GM21390 (cell line): ENCODE measurements around the gene ADCK2.
"Not testable (repeated sequence)": the region's sequence is repeated elsewhere in the genome, so short reads cannot be mapped to it uniquely, and the experiment has no call there.

ENCODE experiments used
- ATAC-seq: cut with Tn5 transposase; IDR thresholded peaks from one replicate; pipeline ENCODE4 v1.9.1; 2021; ENCODE audit not compliant: unreplicated experiment

The ADCK2 gene, protein sequence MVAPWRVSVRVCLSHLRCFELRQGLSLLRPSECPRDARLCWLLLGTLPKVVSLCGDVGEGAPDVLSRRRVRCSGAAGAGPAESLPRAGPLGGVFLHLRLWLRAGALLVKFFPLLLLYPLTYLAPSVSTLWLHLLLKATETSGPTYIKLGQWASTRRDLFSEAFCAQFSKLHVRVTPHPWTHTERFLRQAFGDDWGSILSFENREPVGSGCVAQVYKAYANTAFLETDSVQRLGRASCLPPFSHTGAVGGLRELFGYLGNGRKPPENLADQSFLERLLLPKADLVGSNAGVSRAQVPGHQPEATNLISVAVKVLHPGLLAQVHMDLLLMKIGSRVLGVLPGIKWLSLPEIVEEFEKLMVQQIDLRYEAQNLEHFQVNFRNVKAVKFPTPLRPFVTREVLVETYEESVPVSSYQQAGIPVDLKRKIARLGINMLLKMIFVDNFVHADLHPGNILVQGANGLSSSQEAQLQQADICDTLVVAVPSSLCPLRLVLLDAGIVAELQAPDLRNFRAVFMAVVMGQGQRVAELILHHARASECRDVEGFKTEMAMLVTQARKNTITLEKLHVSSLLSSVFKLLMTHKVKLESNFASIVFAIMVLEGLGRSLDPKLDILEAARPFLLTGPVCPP

DNA sequence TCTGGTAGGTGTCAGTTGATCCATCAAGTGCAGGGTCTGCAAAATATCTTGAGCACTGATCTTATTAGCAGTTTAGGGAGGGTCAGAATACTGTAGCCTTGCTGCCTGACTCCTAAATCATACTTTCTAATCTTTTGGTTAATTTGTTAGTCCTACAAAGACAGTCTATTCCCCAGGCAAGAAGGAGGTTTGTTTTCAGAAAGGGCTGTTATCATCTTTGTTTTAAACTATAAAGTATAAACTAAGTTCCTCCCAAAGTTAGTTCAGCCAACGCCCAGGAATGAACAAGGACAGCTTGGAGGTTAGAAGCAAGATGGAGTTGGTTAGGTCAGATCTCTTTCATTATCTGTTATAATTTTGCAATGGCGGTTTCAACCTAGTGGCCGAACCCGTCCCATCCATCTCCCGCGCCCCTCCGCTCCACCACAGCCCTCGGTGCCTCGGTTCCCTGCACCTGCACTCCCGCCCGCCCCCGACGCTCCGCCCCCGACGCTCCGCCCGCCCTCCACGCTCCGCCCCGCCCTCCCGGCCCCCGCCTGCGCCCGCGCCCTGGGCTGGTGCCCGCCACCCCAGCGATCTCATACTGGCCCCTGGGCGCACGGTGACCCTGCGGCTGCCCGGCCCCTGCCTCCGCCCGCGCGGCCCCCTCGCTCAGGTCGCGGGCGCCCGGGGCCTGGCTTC lies at the start of gene ADCK2:
ADCK2 (plus strand) TSS at position 564 of the 681 bp plus-strand sequence. CDS start 386 bp downstream, outside the sequence.
- peak; percentile 52 for ATAC-seq

DNA sequence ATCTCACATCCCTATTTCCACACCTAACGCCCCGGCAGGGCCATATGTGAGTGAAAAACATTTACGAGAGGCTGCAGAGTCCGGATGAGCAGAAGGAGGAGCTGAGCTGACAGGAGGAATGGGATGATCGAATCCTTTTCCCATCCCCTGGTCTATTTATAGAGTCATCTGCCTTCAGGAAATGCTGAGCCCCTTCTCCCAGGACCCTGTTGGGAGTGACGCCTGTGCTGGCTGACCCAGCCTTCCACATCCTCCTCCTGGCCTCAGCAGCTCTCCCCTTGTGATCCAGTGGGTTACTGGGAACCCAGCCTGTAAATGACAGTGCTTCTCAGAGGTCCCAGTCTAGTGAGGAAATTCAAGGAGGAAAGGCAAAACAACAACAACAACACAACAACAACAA lies 48.8 kb upstream of the ADCK2 start:
- ATAC-seq = no peak

DNA sequence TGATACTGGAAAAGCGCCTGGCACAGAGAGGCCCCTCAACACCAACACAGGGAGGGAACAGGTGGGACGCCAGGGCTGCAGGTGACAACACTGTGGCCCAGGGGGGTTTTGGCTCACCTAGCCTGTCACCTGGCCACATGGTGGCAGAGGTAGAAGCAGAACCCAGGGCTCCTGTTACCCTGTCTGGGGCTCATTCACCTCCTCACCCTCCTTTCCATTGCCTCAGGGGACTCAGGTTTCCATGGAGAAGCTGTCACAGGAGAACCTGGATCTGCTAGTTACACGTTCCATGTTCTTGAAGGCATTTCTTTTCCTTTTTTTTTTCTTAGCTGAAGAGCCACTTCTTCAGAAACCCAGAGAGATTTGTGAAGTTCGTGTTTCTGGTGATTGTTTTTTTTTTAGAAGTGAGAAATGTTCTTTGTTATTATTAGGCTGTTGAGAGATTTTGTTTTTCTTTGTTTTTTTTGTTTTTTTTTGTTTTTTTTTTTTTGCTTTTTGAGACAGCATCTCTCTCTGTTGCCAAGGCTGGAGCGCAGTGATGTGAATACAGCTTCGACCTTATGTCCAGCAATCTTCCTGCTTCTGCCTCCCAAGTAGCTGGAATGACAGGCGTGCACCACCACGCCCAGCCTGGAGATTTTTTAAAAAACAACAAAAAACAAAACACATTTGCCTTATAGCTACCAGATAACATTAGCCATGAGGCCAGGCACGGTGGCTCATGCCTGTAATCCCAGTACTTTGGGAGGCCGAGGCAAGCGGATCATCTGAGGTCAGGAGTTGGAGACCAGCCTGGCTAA lies 48.2 kb upstream of the ADCK2 start:
- no peak for ATAC-seq

DNA sequence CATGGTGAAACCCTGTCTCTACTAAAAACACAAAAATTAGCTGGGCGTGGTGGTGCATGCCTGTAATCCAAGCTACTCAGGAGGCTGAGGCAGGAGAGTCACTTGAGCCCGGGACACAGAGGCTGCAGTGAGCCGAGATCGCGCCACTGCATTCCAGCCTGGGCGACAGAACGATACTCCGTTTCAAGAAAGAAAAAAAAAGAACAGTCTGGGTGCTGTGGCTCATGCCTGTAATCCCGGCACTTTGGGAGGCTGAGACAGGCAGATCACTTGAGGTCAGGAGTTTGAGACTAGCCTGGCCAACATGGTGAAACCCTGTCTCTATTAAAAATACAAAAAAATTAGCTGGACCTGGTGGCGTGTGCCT lies 47.6 kb upstream of the ADCK2 start:
- not testable (repeated sequence) for ATAC-seq

DNA sequence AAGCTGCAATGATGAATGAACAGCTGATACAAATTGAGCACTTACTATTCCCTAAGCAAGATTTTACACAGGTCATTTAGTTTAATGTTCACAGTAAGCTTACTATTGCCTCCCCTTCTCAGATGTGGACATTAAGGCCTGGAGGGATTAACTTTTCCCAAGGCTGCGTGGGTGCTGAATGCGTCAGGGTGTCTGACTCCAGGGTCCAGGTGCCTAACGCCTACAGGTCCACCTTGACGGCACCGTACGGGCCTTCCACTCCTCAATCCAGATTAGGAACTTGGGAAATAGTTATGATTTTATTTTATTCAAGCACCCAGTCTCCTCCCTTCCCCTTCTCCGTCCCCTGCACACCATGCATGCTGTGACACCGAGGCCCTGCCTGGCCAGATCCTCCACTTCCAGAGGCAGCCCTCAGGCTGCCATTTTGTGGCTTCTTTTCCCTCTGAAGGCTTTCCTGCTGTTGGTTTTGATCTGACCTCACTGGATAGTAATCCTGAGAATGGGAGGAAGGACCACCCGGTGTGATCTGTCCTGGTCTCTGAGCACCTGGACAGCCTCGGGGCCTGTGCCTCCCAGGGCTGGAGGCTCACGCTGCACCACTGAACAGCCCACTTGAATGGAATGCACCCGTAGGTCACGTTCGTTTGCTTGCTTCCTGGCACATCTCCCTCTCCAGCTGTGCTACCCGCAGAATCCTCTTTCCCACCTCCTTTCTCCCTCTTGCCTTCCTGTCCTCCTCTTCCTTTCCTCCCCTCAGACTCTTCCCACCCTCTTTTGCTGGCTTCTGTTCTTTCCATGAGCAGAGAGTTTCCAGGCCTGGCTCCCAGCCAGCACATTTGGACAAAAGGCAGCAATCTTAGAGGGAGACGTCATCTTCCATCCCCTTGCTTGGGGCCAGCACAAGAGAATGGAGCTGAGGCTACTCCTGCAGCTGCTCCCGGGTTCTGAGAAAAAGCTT lies 46.6 kb upstream of the ADCK2 start:
- no peak for ATAC-seq

DNA sequence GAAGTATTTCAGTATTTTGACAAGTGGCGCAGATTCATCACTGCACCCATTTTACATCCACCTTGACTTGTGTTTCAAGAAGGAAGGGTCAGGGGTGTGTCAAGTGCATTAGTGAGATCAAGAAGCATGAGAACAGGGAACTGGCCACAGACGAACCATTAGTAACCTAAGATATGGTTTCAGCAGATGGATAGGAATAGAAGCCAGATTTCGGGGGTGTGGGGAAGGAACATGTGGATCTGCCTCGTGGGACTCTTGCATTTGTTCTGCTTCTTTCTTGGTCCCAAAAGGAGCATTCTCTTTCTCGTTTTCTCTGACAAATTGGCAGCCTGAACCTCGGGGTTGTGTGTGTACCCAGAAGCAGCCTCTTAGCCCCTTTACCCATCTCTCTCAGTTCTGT lies 41.7 kb upstream of the ADCK2 start:
- ATAC-seq = no peak

DNA sequence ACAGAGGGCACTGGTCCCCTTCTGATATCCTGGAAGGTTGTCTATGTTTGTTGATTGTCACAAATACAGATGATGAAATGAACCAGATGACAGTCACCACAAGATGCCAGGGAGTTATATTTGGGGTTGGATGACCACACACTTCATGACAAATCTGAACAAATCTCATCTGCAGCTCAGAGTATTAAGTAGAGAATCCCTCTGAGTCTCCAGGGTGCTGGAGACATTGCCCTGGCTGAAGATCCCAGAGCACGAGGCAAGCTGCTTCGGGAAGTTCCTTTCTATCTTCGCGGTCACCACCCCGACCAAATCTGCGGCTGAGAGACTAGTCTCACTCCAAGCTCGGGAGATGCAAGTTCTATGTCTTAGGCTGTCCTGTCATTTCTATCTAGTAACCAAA lies 41.1 kb upstream of the ADCK2 start:
- no peak for ATAC-seq

DNA sequence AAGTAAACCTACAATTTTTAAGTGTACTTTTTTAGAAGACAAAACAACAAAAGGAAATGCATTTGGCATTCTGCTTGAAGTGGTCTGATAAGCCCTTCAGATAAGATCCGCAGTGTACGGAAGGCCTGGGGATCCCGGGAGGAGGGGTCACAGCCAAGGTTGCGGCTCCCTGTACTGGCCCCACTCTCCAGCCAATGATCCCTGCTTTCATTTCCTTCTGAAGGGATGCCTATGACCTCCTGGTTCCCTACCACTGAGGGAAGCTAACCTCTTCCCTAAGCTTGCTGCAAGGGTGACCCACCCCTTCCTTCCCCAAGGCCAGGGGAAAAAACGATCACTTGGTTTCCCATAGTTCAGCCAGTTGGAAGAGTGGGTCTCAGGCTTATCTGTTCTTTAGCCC lies 37.4 kb upstream of the ADCK2 start:
- no peak for ATAC-seq

DNA sequence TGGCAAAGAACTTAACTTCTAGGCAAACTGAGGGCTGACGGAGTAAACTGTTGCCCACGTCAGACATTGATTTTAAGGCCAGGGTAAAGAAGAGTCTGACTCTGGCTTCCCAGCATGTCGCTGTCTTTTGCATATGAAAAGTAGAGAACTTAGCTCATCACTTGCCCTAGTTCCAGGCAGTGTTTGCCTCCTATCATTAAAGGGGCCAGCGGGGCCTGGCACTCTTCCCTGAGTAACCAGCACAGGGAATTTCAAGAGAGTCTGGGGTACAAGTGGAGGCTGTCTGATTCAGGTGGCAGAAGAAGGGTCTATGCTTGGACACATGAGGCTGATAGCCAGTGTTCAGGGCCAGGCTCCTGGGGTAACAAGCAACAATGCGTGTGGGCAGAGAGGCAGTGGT lies 36.9 kb upstream of the ADCK2 start:
- no peak for ATAC-seq

DNA sequence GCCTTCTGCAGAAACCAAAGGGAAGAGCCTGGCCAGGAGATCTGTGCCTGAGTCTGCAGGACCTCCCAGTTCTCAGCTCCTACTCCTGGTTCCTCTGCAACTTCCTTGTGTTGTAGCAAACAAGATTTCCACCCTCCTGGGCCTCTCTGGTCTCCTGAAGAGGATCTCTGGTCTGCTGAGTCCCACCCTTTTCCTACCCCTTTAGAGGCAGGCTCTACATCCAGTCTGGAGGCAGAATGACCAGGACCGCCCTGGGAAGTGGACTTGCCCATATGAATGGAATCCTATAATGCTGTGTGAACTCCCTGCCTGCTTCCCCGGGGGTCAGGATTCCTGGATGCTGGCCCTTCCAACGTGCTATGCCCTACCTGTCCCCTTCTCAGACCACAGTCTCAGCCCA lies 35.3 kb upstream of the ADCK2 start:
- no peak for ATAC-seq

DNA sequence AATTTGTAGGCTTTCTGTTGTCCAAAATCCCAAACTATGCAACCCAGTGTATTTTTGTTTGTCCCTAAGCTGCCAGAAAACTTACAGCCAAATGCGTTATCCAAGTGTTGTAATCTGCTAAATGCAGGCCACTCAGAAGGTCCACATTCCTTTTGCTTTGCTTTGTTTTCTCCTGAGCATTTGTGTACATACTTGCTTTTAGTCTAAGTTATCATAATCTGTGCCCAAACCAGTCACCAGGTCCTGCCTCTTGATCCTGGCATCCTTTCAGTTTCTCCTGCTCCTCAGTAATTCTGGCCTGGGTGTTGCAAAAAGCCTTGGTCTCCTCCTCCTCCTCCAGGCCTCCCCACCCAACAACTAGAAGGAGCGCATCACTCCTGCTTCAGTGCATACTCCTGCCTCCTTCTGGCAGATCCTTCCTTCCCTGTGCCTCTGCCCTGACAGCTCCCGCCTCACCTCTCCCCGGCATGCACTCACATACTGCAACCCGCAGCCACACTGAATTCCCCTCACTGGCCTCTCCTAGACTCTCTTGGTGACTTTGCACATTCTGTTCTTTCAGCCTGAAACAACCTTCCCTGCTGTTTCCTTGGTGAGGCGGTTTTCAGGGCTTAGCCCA lies 34.5 kb upstream of the ADCK2 start:
- ATAC-seq = no peak

DNA sequence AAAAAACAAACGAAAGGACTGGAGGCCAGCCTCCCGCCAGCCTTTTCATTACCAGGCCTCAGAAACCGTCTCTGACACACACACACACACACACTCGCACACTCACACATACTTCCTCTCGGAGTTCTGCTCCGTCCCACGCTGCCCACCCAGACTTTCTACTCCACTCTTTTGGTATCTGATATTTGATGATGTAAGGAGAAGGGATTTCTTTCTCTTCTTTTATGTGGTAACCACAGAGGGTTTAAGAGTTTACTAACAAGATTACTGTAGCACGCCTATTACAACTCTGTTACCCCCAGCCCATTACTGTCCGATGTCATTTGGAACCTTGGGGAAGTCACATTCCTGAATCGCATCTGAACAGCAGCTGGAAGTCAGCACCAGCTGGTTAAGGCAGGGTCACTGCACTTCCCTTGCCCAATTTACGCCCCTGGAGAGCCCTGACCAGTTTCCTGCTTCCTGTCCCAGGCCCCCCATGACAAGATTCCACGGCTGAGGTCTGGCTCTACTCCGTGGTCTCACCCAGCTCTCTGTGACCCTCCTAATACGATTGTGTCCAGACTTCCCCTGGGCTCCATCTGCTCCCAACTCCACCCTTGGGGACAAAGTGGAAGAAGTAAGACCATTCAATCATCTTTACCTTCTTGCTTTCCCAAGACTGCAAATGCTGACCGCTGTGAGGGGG lies 33.2 kb upstream of the ADCK2 start:
- no peak for ATAC-seq

DNA sequence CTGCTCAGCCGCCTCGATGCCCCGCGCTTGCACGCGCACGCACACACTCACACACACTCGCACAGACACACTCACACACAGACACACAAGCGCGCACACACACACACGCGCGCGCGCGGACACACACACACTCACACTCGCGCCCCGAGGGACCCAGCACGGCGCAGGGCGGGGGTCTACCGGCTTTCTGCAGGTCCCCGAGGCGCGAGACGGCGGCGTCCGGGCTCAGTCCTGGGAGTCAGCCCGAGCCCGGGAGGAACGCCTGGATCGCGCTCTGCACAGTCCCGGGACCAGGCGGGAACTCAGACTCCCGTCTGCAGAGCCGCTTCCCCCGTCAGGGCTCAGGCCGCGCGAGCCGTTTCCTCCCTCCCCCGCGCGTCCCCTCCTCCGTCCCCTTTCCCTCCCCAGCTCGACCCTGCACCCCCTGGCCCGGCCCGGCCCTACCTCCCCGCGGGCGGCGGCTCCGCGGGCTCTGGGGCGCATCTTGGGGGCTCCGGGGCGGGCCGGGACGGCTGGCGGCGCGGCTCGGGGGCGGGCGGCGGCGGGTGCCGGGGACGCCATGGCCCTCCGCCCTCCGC lies 32.6 kb upstream of the ADCK2 start:
- ATAC-seq = no peak

DNA sequence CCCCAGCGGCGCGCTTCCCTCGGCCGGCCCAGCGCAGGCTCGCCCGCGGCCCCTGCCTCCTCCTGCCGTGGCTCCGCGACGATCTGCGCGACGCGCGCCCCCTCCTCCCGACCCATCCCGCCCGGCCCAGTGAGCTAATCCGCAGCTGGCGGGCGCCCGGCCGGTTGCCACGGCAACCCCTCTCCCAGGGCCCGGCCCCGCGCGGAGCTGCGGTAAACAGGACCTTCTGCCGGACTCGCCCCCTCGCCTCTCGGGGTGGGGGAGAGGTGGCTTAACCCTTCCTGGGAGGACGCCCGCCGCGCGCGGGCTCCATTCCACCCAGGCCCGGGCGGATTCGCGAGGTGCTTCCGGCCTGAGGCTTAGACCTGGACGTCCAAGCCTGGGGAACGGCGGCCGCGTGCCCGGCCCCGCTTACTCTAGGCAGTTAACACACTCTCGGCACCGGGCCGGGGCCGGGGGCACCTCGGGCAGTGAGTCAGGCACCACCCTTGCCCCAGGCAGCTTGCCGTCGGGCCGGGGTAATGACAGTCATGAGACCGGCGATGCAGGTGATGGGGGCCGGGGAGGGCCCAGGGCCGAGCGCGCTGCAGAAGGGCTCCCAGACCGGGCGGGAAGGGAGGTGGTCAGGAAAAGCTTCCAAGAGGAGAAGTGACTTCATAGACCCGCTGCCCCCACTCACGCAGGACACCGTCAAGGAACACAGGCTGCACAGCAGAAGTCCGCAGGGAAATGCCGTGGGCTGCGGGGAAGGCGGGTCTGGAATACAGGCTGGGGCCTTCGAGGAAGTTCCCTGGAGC lies 31.8 kb upstream of the ADCK2 start, which contains the start of gene DENND2A:
DENND2A (minus strand) TSS at position 87 of the 797 bp plus-strand sequence. CDS start 38,416 bp downstream, outside the sequence.
- ATAC-seq = no peak

DNA sequence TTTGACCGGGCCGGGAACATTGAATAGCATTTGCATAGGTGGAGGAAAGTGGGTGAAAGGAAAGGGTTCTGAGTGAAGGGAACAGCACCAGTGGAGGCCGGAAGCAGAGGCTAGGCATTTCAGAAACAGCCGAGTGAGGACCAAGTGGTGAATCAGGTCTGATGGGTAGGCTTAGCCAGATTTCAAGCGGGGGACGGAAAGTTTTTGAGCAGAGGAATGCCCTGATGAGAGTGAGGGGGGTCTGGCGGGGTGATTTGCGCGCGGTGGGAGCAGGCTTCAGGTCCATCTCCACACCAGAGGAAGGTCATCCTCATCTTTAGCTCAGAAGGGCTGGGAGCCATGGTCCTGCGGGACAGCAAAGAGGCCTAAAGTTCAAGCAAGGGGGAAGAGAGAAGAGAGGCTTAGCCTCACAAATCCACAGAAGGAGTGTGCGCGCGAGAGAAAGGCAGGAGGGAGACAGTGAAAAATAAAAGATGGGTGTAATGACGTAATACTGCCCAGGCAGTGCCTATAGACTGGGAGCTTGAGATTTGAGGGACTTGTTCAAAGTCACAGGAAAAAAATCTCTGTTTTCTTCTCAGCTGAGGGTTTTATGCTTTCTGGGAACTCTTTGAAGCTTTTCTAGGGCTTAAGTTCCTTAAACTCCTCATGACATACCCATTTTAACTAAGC lies 31.1 kb upstream of the ADCK2 start:
- no peak for ATAC-seq

DNA sequence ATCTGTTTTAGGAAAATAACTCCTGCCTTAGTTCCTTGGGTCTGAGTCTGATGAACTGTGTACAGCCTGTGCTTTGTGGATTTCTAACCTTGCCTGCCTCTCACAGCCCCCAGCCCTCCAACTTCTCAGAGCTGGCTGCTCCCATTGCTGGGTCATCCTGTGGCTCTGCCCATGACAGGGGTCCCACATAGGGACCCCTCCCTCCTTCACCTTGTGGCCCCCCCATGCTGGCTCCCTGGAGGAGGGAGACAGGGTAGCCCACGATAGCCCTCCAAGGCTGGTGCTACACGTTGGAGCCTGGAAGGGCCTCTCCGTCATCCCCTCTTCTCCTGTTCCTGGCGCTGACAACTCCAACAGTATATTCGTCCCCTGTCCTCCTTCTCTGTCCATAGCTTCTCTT lies 29.3 kb upstream of the ADCK2 start:
- ATAC-seq = no peak

DNA sequence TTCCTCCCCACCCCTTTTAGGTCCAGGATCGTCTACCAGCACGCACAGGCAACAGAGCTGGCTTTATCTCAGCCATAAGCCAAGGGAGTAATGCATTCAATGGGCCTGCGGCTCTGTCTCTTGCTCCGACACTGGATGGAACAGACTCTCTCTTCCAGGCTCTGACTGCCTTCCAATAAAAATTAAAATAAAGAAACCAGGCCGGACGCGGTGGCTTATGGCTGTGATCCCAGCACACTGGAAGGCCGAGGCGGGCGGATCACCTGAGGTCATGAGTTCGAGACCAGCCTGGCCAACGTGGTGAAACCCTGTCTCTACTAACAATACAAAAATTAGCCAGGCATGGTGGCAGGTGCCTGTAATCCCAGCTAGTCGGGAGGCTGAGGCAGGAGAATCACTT lies 28.0 kb upstream of the ADCK2 start:
- not testable (repeated sequence) for ATAC-seq
